ENCODE results near the gene DMXL1. TPM values are rescaled to one million over a fixed set of nuclear protein-coding genes. Genes with fewer than 3 reads are reported as not detected.

The DMXL1 gene
- total RNA-seq, 2 experiments from 2014 or later = 28.4 to 29.1 TPM

- H3K9me3 ChIP-seq (ENCODE audit: control insufficient read depth in 1 of 2, insufficient read depth in 1 of 2, low read length in 2 of 2) = no peaks in the 10 kb centered on the region
- H3K4me3 ChIP-seq (ENCODE audit: low read length) = no peak overlapping the region
- no peaks in the 10 kb centered on the region for H3K4me1 ChIP-seq (ENCODE audit: insufficient read depth, low read length)
- ATAC-seq (ENCODE audit: poor library complexity) (no peak), DNase-seq (no peak)
- intact Hi-C loops (cut with DNase I, micrococcal nuclease) = no loop called here
- Mint-ChIP-seq H3K36me3 (ENCODE audit: low read depth) (no peaks in the 10 kb centered on the region), H3K4me1 (ENCODE audit: low read depth) (no peaks in the 10 kb centered on the region), H3K27me3 (no peaks in the 10 kb centered on the region), H3K9me3 (no peaks in the 10 kb centered on the region), H3K27ac (no peak overlapping the region), H3K4me3 (no peak overlapping the region)
- CTCF ChIA-PET = no interaction called here
- no peaks in the 10 kb centered on the region for H3K27me3 ChIP-seq (ENCODE audit: control insufficient read depth in 1 of 2, insufficient read depth in 2 of 2, low read length in 2 of 2)
- TF ChIP-seq CTCF (IDR thresholded peaks at IDR 0.05) = no peak
- no peak overlapping the region for H3K27ac ChIP-seq (ENCODE audit: low read depth in 1 of 2, low read length in 2 of 2)
- no peaks in the 10 kb centered on the region for H3K36me3 ChIP-seq (ENCODE audit: insufficient read depth, low read length)
- POLR2A ChIA-PET = no interaction called here
Observed at GRCh38 chr5:119048246-119048645, 22.6 kb upstream of the DMXL1 start.

DNA sequence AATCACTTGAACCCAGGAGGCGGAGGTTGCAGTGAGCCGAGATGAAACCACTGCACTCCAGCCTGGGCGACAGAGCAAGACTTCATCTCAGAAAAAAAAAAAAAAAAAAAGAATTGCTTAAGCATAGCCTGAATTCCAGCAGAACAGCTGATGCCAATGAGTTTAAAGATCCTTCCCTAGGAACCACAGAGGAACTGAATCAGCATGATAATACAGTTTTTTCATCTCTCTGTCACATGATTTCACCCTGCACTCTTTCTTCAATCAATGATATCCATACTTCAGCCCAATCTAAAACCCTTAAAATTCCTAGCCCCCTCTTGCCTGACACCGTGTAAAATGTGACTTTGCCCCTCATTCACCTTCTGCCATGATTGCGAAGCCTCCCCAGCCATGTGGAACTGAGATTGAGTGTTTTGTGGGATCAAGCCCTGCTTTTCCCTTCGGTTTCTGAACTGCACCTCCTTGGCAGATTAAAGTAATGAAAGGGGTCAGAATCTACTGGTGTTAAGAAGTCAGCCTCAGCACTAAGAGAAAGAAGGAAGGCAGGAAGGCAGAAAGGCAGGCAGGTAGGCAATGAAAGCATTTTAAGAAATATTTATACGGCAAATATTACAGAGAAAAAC, 20.9 kb upstream of the DMXL1 start:
- Histone ChIP-seq H3K4me3 (ENCODE audit: low read length) (no peak overlapping the region), H3K4me1 (ENCODE audit: insufficient read depth, low read length) (no peaks in the 10 kb centered on the region), H3K36me3 (ENCODE audit: insufficient read depth, low read length) (no peaks in the 10 kb centered on the region), H3K9me3 (ENCODE audit: control insufficient read depth in 1 of 2, insufficient read depth in 1 of 2, low read length in 2 of 2) (no peaks in the 10 kb centered on the region), H3K27ac (ENCODE audit: low read depth in 1 of 2, low read length in 2 of 2) (no peak overlapping the region), H3K27me3 (ENCODE audit: control insufficient read depth in 1 of 2, insufficient read depth in 2 of 2, low read length in 2 of 2) (no peaks in the 10 kb centered on the region)
- ATAC-seq (ENCODE audit: poor library complexity) = no peak
- Mint-ChIP-seq H3K36me3 (ENCODE audit: low read depth) (no peaks in the 10 kb centered on the region), H3K9me3 (no peaks in the 10 kb centered on the region), H3K27me3 (no peaks in the 10 kb centered on the region), H3K4me3 (no peak overlapping the region), H3K4me1 (ENCODE audit: low read depth) (no peaks in the 10 kb centered on the region), H3K27ac (no peak overlapping the region)
- TF ChIP-seq CTCF (IDR thresholded peaks at IDR 0.05) = no peak
- DNase-seq = no peak
- intact Hi-C loops (cut with DNase I, micrococcal nuclease) = no loop called here
- POLR2A ChIA-PET = no interaction called here
- CTCF ChIA-PET = no interaction called here

DNA sequence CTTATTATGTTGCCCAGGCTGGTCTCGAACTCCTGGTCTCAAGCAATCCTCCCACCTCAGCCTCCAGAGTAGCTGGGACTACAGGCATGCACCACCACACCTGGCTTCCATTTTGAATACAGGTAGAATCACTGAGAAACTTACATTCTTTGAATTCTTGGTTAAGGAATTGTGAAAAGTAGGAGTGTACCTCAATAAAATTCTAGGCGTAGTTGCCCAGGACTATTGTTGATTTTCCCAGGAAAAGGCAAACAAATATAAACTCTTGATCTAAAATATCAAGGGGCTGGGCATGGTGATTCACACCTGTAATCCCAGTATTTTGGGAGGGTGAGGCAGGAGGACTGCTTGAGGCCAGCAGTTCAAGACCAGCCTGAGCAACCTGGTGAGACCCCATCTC, 16.8 kb upstream of the DMXL1 start:
- POLR2A ChIA-PET = no interaction called here

More for the DNA sequence above, 16.8 kb upstream of the DMXL1 start:
- Histone ChIP-seq H3K36me3 (ENCODE audit: insufficient read depth, low read length) (no peaks in the 10 kb centered on the region), H3K4me3 (ENCODE audit: low read length) (no peak overlapping the region), H3K27ac (ENCODE audit: low read depth in 1 of 2, low read length in 2 of 2) (no peak overlapping the region), H3K4me1 (ENCODE audit: insufficient read depth, low read length) (no peaks in the 10 kb centered on the region), H3K9me3 (ENCODE audit: control insufficient read depth in 1 of 2, insufficient read depth in 1 of 2, low read length in 2 of 2) (no peaks in the 10 kb centered on the region), H3K27me3 (ENCODE audit: control insufficient read depth in 1 of 2, insufficient read depth in 2 of 2, low read length in 2 of 2) (no peaks in the 10 kb centered on the region)
- TF ChIP-seq CTCF (IDR thresholded peaks at IDR 0.05) = no peak
- CTCF ChIA-PET = no interaction called here
- Mint-ChIP-seq H3K9me3 (no peaks in the 10 kb centered on the region), H3K27ac (no peak overlapping the region), H3K4me3 (no peak overlapping the region), H3K36me3 (ENCODE audit: low read depth) (no peaks in the 10 kb centered on the region), H3K4me1 (ENCODE audit: low read depth) (no peaks in the 10 kb centered on the region), H3K27me3 (no peaks in the 10 kb centered on the region)
- intact Hi-C loops (cut with DNase I, micrococcal nuclease) = no loop called here
- ATAC-seq (ENCODE audit: poor library complexity) = no peak
- no peak for DNase-seq

Data from CD4-positive, alpha-beta T cell (primary cell).